ENCODE results near the gene SSNA1.

DNA sequence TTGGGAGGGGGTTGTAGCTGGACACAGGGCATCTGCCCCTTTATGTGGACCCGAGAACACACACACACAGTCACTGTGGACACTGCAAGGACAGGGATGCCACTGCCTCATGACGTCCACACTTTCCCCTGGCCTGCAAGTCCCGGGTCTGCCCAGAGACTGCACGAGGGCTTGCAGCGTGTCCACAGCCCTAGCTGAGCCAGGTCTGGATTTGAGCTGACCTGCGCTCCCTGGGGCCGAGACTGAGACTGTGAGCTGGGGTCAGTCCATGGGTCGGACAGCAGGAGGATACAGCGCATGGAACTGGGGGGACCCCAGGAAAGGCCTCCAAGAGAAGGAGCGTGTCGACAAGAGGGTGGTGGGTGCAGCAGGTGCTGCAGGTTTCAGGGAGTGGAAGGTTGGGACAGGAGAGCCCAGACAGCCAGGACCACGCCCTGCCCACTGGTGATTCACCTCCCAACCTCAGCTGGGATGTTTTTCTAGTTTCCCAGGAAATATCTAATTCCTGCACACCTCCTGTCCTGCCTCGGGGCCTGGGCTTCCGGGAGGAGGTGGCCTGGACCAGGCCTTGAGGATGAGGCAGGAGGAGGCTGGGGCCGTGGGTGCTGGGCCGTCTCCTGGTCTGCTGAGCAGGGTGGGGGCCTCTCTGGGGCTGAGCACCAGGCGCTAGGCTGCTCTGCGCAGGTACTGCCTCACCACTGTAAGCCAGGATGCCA lies 38.0 kb downstream of the SSNA1 start:
- TF ChIP-seq, protein P1, sequence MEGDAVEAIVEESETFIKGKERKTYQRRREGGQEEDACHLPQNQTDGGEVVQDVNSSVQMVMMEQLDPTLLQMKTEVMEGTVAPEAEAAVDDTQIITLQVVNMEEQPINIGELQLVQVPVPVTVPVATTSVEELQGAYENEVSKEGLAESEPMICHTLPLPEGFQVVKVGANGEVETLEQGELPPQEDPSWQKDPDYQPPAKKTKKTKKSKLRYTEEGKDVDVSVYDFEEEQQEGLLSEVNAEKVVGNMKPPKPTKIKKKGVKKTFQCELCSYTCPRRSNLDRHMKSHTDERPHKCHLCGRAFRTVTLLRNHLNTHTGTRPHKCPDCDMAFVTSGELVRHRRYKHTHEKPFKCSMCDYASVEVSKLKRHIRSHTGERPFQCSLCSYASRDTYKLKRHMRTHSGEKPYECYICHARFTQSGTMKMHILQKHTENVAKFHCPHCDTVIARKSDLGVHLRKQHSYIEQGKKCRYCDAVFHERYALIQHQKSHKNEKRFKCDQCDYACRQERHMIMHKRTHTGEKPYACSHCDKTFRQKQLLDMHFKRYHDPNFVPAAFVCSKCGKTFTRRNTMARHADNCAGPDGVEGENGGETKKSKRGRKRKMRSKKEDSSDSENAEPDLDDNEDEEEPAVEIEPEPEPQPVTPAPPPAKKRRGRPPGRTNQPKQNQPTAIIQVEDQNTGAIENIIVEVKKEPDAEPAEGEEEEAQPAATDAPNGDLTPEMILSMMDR (IDR thresholded peaks at IDR 0.05), result no peak
- peak in 1 of 4 donors; percentile 26 for TF ChIP-seq POLR2A (IDR thresholded peaks at IDR 0.05)

Measured in esophagus squamous epithelium (tissue), 4 donors.